Measurements from ENCODE around the gene CCL11.

CCL11 gene

GRCh38 chr17:34254146-34254545, 31.4 kb upstream of the CCL11 start:
- no peak for DNase-seq
- no peaks in the 10 kb centered on the region for H3K79me2 ChIP-seq (ENCODE audit: low read length)
- H3K9me2 ChIP-seq (replicated peaks; ENCODE audit: insufficient read depth, low read length): no peaks in the 10 kb centered on the region
- H3K27ac ChIP-seq (ENCODE audit: low read length): no peak overlapping the region
- no peak for TF ChIP-seq EZH2 (optimal IDR thresholded peaks at IDR 0.05; ENCODE audit: low read depth, low read length)
- TF ChIP-seq EZH2phosphoT487 (IDR thresholded peaks at IDR 0.05; ENCODE audit: low read length): no peak
- TF ChIP-seq CTCF (IDR thresholded peaks at IDR 0.05; ENCODE audit: low read length): no peak
- no peaks in the 10 kb centered on the region for H3K9me3 ChIP-seq (replicated peaks; ENCODE audit: insufficient read depth, low read length)
- H3K9ac ChIP-seq (ENCODE audit: low read length): no peak overlapping the region
- H2AFZ ChIP-seq (ENCODE audit: low read length): no peak overlapping the region
- H3K4me2 ChIP-seq (ENCODE audit: low read depth, low read length): no peak overlapping the region
- peaks cover 22% of the 10 kb centered on the region for H3K4me1 ChIP-seq (ENCODE audit: low read length)
- no peaks in the 10 kb centered on the region for H4K20me1 ChIP-seq (ENCODE audit: insufficient read depth, low read length)
- no peaks in the 10 kb centered on the region for H3K36me3 ChIP-seq (replicated peaks; ENCODE audit: insufficient read depth, low read length)
- H3K4me3 ChIP-seq (ENCODE audit: low read length): no peak overlapping the region
- no peaks in the 10 kb centered on the region for H3K27me3 ChIP-seq (replicated peaks; ENCODE audit: insufficient read depth, low read length)
- no peaks in the 10 kb centered on the region for H3F3A ChIP-seq (ENCODE audit: insufficient read depth, low read length)

GRCh38 chr17:34254651-34255380, 30.7 kb upstream of the CCL11 start, which contains the start of gene CCL2:
Gene CCL2, plus strand, starts transcription at chr17:34255285. Its CDS starts 65 bp downstream, at chr17:34255350.
- Histone ChIP-seq H3K79me2 (ENCODE audit: low read length) (no peaks in the 10 kb centered on the region), H3K27me3 (replicated peaks; ENCODE audit: insufficient read depth, low read length) (no peaks in the 10 kb centered on the region), H4K20me1 (ENCODE audit: insufficient read depth, low read length) (no peaks in the 10 kb centered on the region), H3K27ac (ENCODE audit: low read length) (no peak within 1 kb of the TSS), H3F3A (ENCODE audit: insufficient read depth, low read length) (no peaks in the 10 kb centered on the region), H2AFZ (ENCODE audit: low read length) (peak within 1 kb of the TSS; percentile 71), H3K4me2 (ENCODE audit: low read depth, low read length) (peak within 1 kb of the TSS; percentile 70), H3K4me3 (ENCODE audit: low read length) (peak within 1 kb of the TSS; percentile 39), H3K36me3 (replicated peaks; ENCODE audit: insufficient read depth, low read length) (no peaks in the 10 kb centered on the region), H3K4me1 (ENCODE audit: low read length) (peaks cover 19% of the 10 kb centered on the region), H3K9ac (ENCODE audit: low read length) (no peak within 1 kb of the TSS), H3K9me2 (replicated peaks; ENCODE audit: insufficient read depth, low read length) (no peaks in the 10 kb centered on the region), H3K9me3 (replicated peaks; ENCODE audit: insufficient read depth, low read length) (no peaks in the 10 kb centered on the region)
- DNase-seq: peak; percentile 32
- TF ChIP-seq EZH2 (optimal IDR thresholded peaks at IDR 0.05; ENCODE audit: low read depth, low read length) (no peak), EZH2phosphoT487 (IDR thresholded peaks at IDR 0.05; ENCODE audit: low read length) (no peak), CTCF (IDR thresholded peaks at IDR 0.05; ENCODE audit: low read length) (no peak)

- no peaks in the 10 kb centered on the region for H4K20me1 ChIP-seq (ENCODE audit: insufficient read depth, low read length)
- H3K79me2 ChIP-seq (ENCODE audit: low read length): no peaks in the 10 kb centered on the region
- no peak overlapping the region for H3K27ac ChIP-seq (ENCODE audit: low read length)
- no peaks in the 10 kb centered on the region for H3K27me3 ChIP-seq (replicated peaks; ENCODE audit: insufficient read depth, low read length)
- TF ChIP-seq CTCF (IDR thresholded peaks at IDR 0.05; ENCODE audit: low read length): no peak
- TF ChIP-seq EZH2phosphoT487 (IDR thresholded peaks at IDR 0.05; ENCODE audit: low read length): no peak
- no peak for TF ChIP-seq EZH2 (optimal IDR thresholded peaks at IDR 0.05; ENCODE audit: low read depth, low read length)
- H3K4me2 ChIP-seq (ENCODE audit: low read depth, low read length): peak overlapping the region; percentile 70
- H2AFZ ChIP-seq (ENCODE audit: low read length): peak overlapping the region; percentile 71
- H3F3A ChIP-seq (ENCODE audit: insufficient read depth, low read length): no peaks in the 10 kb centered on the region
- H3K9ac ChIP-seq (ENCODE audit: low read length): no peak overlapping the region
- no peak for DNase-seq
- H3K9me3 ChIP-seq (replicated peaks; ENCODE audit: insufficient read depth, low read length): no peaks in the 10 kb centered on the region
- H3K9me2 ChIP-seq (replicated peaks; ENCODE audit: insufficient read depth, low read length): no peaks in the 10 kb centered on the region
- H3K36me3 ChIP-seq (replicated peaks; ENCODE audit: insufficient read depth, low read length): no peaks in the 10 kb centered on the region
- H3K4me1 ChIP-seq (ENCODE audit: low read length): peaks cover 19% of the 10 kb centered on the region
- H3K4me3 ChIP-seq (ENCODE audit: low read length): peak overlapping the region; percentile 39
These were observed 30.2 kb upstream of the CCL11 start for GRCh38 chr17:34255381-34255732.

All from MM.1S (cell line).